ENCODE results near the gene SRP54. TPM values are rescaled to one million over a fixed set of nuclear protein-coding genes. Genes with fewer than 3 reads are reported as not detected.

Gene SRP54
- 91.3 and 95.7 TPM in 2 replicates for total RNA-seq

GRCh38 chr14:34982421-34983147 lies at the start of gene SRP54:
TSS of gene SRP54 (plus strand) at chr14:34982992. CDS start at chr14:34996710, 13,718 bp downstream.

GRCh38 chr14:35046048-35046750 lies 63.4 kb downstream of the SRP54 start, which contains the start of gene FAM177A1:
TSS of gene FAM177A1 (plus strand) at chr14:35046272. CDS start at chr14:35046464, 192 bp downstream.

Other genes starting within 250 kb of the SRP54 start
- 47.1 and 54.9 TPM in 2 replicates for gene BAZ1A, start 107.6 kb upstream of the SRP54 start, total RNA-seq
- 25.3 and 36.2 TPM in 2 replicates for gene FAM177A1, start 63.3 kb downstream of the SRP54 start, total RNA-seq
- gene PPP2R3C, start 139.0 kb downstream of the SRP54 start, total RNA-seq, result 43.5 and 59.9 TPM in 2 replicates
- gene PRORP, start 139.6 kb downstream of the SRP54 start, total RNA-seq, result 25.3 and 41.6 TPM in 2 replicates